RWPE2 (cell line): ENCODE results near the gene FOXRED2.

Experiments used
- ATAC-seq: fragments of 200-7000 bp; cut with Tn5 transposase; 3 replicates; pipeline ENCODE4 v1.9.1; 2021; ENCODE audit warnings: low read depth
- DNase-seq: peaks from one replicate; pipeline ENCODE4 v3.0.0-alpha.2; 2020; ENCODE audit warnings: low spot score
- H3K27ac ChIP-seq: fragments of 450-650 bp; 2 replicates; pipeline ENCODE4 v1.5.1; 2017; ENCODE audit warnings: mild to moderate bottlenecking; ENCODE audit not compliant: poor library complexity, severe bottlenecking
- H3K27me3 ChIP-seq: fragments of 250-450 bp; sonication (Bioruptor Pico); 2 replicates; pipeline ENCODE4 v1.5.1; 2021; ENCODE audit warnings: mild to moderate bottlenecking, moderate library complexity; ENCODE audit not compliant: insufficient read depth, poor library complexity, severe bottlenecking
- H3K36me3 ChIP-seq: fragments of 250-450 bp; sonication (Bioruptor Pico); 2 replicates; pipeline ENCODE4 v1.5.1; 2020; ENCODE audit warnings: low read depth, mild to moderate bottlenecking, moderate library complexity
- H3K4me1 ChIP-seq: fragments of 250-450 bp; sonication (Bioruptor Pico); 2 replicates; pipeline ENCODE4 v1.5.1; 2021; ENCODE audit warnings: mild to moderate bottlenecking, moderate library complexity; ENCODE audit not compliant: insufficient read depth, poor library complexity, severe bottlenecking
- H3K4me3 ChIP-seq: fragments of 250-450 bp; sonication (Bioruptor Pico); 2 replicates; pipeline ENCODE4 v1.5.1; 2021; ENCODE audit warnings: mild to moderate bottlenecking, moderate library complexity; ENCODE audit not compliant: severe bottlenecking
- H3K9me3 ChIP-seq: fragments of 250-450 bp; sonication (Bioruptor Pico); 2 replicates; pipeline ENCODE4 v1.5.1; 2021; ENCODE audit warnings: mild to moderate bottlenecking, moderate library complexity; ENCODE audit not compliant: severe bottlenecking
- CTCF ChIP-seq: fragments of 450-650 bp; IDR thresholded peaks from one replicate; pipeline ENCODE4 v1.5.1; 2017; ENCODE audit warnings: mild to moderate bottlenecking, moderate library complexity; ENCODE audit not compliant: poor library complexity, severe bottlenecking

FOXRED2 gene

GRCh38 chr22:36506637-36507517 is at the start of gene FOXRED2:
FOXRED2 (minus strand) TSS chr22:36507040; CDS start chr22:36506422, 618 bp downstream.
- H3K9me3 ChIP-seq: no peaks in the 10 kb centered on the region
- H3K4me3 ChIP-seq: peak within 1 kb of the TSS; percentile 49
- no peaks in the 10 kb centered on the region for H3K4me1 ChIP-seq
- no peaks in the 10 kb centered on the region for H3K27me3 ChIP-seq
- H3K36me3 ChIP-seq: peaks cover 17% of the 10 kb centered on the region
- DNase-seq (peak; percentile 81), ATAC-seq (peak; percentile 79)
- TF ChIP-seq CTCF: no peak
- peak within 1 kb of the TSS; percentile 7 for H3K27ac ChIP-seq

GRCh38 chr22:36554098-36554497 is 47.3 kb upstream of the FOXRED2 start:
- DNase-seq (no peak), ATAC-seq (no peak)
- H3K36me3 ChIP-seq: no peaks in the 10 kb centered on the region
- no peak overlapping the region for H3K4me3 ChIP-seq
- no peaks in the 10 kb centered on the region for H3K27me3 ChIP-seq
- no peaks in the 10 kb centered on the region for H3K4me1 ChIP-seq
- no peak overlapping the region for H3K27ac ChIP-seq
- no peak for TF ChIP-seq CTCF
- H3K9me3 ChIP-seq: no peaks in the 10 kb centered on the region

- TF ChIP-seq CTCF: no peak
- Histone ChIP-seq H3K9me3 (no peaks in the 10 kb centered on the region), H3K4me1 (no peaks in the 10 kb centered on the region), H3K27me3 (no peaks in the 10 kb centered on the region), H3K27ac (no peak overlapping the region), H3K36me3 (no peaks in the 10 kb centered on the region), H3K4me3 (no peak overlapping the region)
- DNase-seq: no peak
- ATAC-seq: no peak
Observed at GRCh38 chr22:36552289-36552688, 45.4 kb upstream of the FOXRED2 start.

GRCh38 chr22:36550701-36551495 is 44.1 kb upstream of the FOXRED2 start:
- TF ChIP-seq CTCF: no peak
- peaks cover 9% of the 10 kb centered on the region for H3K4me1 ChIP-seq
- DNase-seq: no peak
- H3K27me3 ChIP-seq: no peaks in the 10 kb centered on the region
- no peak for ATAC-seq
- no peak overlapping the region for H3K4me3 ChIP-seq
- no peaks in the 10 kb centered on the region for H3K36me3 ChIP-seq
- H3K9me3 ChIP-seq: no peaks in the 10 kb centered on the region
- no peak overlapping the region for H3K27ac ChIP-seq
